COLO668 (cell line): ENCODE measurements around the gene TRNP1.
A peak's percentile ranks its signal among the peaks of the same experiment; 100 is the strongest.
"Not testable (repeated sequence)": the region's sequence is repeated elsewhere in the genome, so short reads cannot be mapped to it uniquely, and the experiment has no call there.

ENCODE experiments used
- DNase-seq: peaks from one replicate; lab custom pipeline; 2025; ENCODE audit not compliant: unreplicated experiment; lab: John Stamatoyannopoulos, UW

Gene TRNP1

GRCh38 chr1:26993237-26994019 lies at the start of gene TRNP1:
Gene TRNP1 (plus strand): TSS chr1:26993692. CDS start chr1:26993787, 95 bp downstream.
- peak; percentile 91 for DNase-seq

- DNase-seq, result no peak
Measured at GRCh38 chr1:26945138-26945537, 48.4 kb upstream of the TRNP1 start.

- no peak for DNase-seq
Measured at GRCh38 chr1:26945728-26946127, 47.8 kb upstream of the TRNP1 start.

- DNase-seq, result no peak
Measured at GRCh38 chr1:26946270-26946669, 47.2 kb upstream of the TRNP1 start.

- not testable (repeated sequence) for DNase-seq
Measured at GRCh38 chr1:26948725-26949057, 44.8 kb upstream of the TRNP1 start.

GRCh38 chr1:26949266-26949925 lies 44.1 kb upstream of the TRNP1 start:
- no peak for DNase-seq

- DNase-seq, result peak; percentile 39
Measured at GRCh38 chr1:26949926-26950319, 43.6 kb upstream of the TRNP1 start.

- DNase-seq, result no peak
Measured at GRCh38 chr1:26950602-26951001, 42.9 kb upstream of the TRNP1 start.

- DNase-seq, result no peak
Measured at GRCh38 chr1:26951216-26951615, 42.3 kb upstream of the TRNP1 start.

- no peak for DNase-seq
Measured at GRCh38 chr1:26951821-26952497, 41.5 kb upstream of the TRNP1 start.

GRCh38 chr1:26953374-26953773 lies 40.1 kb upstream of the TRNP1 start:
- no peak for DNase-seq

- DNase-seq, result no peak
Measured at GRCh38 chr1:26956321-26956720, 37.2 kb upstream of the TRNP1 start.

GRCh38 chr1:26957306-26957705 lies 36.2 kb upstream of the TRNP1 start:
- DNase-seq, result no peak

GRCh38 chr1:26959270-26959669 lies 34.2 kb upstream of the TRNP1 start:
- no peak for DNase-seq

- peak; percentile 99 for DNase-seq
Measured at GRCh38 chr1:26959722-26960624, 33.5 kb upstream of the TRNP1 start, which contains the start of gene KDF1. Gene KDF1 (minus strand): TSS chr1:26960468. CDS start chr1:26952380, 8,088 bp downstream.

GRCh38 chr1:26960625-26960966 lies 32.9 kb upstream of the TRNP1 start:
- DNase-seq, result no peak

GRCh38 chr1:26961826-26962225 lies 31.7 kb upstream of the TRNP1 start:
- no peak for DNase-seq

- DNase-seq, result no peak
Measured at GRCh38 chr1:26965213-26965612, 28.3 kb upstream of the TRNP1 start.

GRCh38 chr1:26965628-26966027 lies 27.9 kb upstream of the TRNP1 start:
- DNase-seq, result no peak

GRCh38 chr1:26970810-26971209 lies 22.7 kb upstream of the TRNP1 start:
- no peak for DNase-seq

GRCh38 chr1:26971590-26971989 lies 21.9 kb upstream of the TRNP1 start:
- DNase-seq, result no peak
